HG03064 (cell line): ENCODE measurements around the gene PRR22.

Experiments used
- ATAC-seq: cut with Tn5 transposase; IDR thresholded peaks from one replicate; pipeline ENCODE4 v1.9.1; 2021; ENCODE audit warnings: low read depth; ENCODE audit not compliant: unreplicated experiment

PRR22 gene

DNA sequence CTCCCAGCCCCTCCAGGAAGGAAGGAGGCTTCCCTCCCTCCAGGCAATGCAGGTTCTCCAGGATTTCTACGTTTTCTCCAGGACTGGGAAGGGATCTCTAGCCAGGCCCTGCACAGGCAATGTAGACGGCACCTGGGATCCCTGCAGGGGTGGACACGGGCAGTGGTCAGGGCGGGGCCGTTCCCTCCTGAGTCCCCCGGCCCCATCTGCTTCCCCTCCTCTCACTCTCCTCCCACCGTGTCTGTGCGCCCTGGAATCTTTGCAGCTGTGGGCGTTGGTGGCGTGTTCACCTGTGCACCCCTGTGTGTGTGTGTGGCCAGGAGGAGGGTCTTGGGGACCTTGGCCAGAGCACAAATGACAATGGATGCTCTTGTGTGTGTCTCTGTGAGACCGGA, 30.3 kb upstream of the PRR22 start:
- ATAC-seq: no peak

DNA sequence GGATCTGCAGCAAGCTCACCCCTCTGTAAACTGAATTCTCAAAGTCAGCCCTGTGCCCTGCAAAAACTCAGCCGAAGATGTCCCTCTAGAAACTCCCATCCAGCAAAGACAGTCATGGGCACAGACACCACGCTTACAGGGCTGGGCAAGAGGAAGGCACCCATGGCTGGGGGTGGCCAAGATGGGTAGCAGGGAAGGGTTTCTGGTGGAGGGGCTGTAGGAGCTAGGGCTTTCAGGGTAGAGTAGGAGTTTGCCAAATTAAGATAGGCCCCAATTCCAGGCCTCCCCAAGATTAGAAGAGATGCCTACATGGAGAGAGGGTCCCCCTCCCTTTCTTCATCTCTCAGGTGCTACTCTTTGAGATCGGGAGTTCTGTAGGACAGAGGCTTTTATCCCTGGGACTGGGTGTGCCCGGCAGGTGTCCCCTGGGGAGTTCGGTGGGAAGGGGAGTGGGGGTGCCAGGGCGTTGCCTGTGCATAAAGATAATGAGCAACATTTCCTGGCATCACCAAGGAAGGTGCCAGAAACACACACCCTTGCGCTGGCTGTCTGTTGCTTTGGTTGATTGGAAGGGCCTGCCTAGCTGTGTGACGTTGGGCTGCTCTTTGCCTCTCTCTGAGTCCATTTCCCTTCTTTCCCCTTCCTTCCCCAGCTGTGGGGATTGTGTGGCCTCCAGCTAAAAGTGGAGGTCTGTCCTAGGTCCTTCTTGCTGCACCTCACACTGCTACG, 29.7 kb upstream of the PRR22 start:
- ATAC-seq: no peak

DNA sequence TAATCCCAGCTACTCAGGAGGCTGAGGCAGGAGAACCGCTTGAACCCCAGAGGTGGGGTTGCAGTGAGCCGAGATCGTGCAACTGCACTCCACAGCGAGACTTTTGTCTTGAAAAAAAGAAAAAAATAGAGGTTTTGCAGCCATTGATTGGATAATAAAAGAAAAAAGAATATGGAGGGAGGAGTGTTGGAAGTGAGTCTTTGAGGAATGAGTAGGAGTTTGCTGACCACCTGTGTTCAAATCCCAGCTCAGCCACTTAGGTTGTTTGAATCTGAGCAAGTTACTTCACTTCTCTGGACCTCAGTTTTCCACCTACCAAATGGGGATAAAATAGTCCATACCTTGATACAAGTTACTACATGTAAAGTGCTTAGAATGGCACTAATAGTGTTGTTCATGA, 26.6 kb upstream of the PRR22 start:
- ATAC-seq: no peak

DNA sequence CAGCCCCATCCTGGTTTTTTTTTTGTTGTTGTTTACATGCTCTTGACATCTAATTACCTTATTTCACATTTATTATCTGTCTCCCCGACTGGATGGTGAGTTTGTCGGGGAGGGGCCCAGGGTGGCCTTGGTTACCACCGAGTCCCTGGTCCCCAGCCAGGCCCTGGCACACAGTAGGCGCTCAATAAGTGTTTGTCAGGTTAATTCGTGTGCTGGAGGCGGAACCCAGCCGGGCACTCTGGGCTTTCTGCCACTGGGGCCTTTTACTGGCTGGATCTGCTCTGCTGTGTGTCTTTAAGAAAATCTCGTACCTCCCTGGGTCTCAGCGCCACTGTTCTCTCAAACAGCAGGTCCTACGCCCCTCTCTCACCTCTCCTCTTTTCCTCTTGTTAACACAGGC, 24.9 kb upstream of the PRR22 start:
- no peak for ATAC-seq

DNA sequence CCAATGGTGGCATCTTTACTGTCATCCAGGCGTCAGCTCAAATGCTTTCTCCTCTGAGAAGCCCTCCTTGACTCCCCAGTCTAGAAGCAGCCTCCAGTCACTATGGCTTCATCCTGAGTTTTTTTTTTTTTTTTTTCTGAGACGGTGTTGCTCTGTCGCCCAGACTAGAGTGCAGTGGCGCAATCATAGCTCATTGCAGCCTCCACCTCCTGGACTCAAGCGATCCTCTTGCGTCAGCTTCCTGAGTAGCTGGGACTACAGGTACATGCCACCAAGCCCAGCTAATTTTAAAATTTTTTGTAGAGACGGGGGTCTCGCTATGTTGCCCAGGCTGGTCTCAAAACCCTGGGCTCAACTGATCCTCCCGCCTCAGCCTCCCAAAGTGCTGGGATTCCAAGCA, 24.5 kb upstream of the PRR22 start:
- no peak for ATAC-seq

DNA sequence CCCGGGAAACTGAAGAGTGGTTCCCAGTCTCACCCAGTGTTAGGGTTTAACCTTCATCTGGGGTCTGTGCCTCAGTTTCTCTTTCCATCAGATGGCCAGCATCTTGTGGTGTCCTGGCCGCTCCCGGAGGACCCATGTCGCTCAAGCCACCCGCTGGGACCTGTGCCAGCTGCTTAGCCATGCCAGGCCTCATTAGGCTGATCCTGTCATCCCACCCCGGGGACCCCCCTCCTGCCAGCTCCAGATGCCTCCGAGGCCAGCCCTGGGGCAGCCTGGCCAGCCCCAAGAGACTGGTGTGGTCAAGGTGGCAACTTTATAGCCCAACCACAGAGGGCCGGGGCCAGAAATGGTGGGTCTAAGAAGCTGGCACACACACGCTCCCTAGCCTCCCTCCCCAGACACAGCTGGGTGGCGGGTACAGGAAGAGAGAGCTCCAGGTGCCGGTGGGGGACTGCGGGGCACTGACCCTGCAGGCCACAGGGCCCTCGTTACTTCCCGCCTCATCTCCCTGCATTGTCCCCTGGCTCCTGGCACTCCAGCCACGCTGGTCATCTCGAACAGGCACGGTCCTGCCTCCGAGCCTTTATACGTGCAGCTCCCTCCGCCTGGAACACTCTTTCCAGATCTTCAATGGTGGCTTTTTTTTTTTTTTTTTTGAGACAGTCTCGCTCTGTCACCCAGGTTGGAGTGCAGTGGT, 23.7 kb upstream of the PRR22 start:
- no peak for ATAC-seq

DNA sequence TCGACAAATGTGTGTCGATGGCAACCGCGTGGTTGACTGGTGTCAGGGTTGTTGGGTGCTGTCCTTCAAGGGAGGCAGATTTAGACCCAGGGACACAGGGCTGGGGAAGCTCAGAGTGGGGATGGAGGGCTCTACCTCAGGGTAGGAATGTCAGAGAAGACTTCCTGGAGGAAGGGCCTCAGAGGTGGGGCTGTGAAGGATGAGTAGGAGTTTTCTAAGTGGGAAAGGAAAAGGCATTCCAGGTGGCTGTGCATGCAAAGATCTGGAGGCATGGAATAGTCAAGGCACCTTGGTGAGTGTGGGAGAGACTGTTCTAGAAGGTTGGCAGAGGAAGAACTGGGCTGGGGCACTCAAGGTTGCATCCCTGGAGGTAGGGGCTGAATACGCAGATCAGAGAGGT, 22.4 kb upstream of the PRR22 start:
- no peak for ATAC-seq

DNA sequence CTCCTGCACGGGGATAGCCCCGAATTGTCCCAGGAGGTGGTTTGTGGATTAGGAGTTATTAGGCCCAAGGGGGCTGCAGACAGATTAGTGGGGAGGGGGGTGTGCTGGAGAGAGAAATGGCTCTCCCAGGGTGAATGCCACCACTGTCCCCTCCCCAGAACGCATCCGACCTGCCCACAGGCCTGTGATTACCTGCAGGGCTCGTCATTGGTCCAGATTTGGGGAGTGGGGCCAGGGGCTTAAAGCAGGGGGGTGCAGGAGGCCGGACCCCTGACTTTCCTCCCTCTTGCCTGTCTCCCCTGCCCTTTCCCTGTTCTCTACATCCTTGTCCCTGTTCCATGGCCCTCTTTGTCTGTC, 21.6 kb upstream of the PRR22 start:
- ATAC-seq: no peak

DNA sequence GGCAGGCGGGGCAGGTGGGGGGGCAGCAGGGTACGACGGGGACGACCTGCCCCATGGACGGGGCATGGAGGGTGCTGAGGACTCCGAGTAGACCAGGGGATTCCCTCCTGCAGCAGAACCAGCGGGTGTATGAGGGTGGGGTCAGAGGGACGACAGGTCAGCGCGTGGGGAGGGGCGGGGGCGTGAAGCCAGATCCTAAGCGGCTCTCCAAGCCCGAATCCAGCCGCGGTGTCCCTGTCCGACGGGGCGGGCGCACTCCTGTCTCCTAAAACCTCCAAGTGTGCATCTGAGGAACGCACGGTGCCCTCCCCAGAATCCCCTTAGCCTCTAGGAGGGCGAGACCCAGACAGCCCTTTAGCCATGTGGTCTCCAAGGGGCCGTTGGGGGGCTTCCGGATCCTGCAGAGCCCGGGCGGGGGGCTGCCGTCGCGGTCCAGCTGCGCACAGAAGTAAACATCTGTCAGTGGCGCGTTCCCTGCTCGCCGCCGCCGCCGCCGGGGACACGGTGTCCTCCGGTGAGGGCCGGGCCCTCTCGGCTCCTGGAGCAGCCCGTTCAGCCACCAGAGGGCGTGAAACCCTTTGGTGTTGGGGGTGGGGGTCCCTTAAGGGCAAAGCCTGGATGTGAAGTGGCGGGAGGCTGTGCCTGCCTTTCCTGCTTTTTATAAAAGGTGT, 21.1 kb upstream of the PRR22 start:
- no peak for ATAC-seq

DNA sequence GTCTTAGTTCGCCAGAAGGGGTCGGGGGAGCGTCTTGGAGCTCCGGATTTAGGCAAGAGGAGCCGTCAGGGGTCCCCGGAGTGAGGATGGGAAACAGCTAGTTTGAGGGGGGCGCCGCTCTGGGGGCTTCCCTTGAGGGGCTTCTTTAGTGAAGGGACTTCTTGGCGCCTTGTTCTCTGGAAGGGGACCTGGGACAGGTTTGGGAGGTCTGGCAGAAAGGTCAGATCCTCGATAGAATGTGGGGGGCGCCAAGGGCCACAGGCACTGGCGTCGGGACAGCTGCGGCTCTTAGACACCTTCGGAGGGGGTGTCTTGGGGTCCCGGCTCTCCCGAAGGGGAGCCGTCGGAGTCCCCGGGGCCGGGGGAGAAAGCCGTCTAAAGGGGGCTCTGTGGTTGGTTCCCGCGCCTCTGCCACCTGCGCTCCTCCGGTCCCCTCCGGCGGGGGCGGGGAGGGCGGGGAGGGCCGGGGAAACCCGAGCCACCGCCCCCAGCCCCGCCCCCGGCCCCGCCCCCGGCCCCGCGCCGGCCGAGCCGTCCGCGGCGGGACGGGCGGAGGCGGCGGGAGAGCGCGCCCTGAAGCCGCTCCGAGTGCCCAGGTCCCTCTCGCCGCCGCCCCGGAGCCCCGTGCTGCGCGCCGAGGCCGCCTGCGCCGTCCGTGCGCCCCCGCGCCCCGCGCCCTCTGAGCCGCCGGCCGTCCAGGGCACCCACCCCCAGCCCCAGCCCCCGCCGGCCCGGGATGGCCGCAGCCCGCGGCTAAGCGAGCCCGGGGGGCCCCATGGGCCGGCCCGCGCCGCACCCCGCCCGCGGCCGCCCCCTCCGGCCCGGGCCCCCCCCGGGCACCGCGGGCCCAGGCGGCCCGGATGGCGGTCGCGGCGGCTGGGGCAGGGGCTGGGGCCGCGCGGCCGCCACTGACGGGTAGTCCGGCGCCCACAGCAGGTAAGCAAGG, 20.2 kb upstream of the PRR22 start, which contains the start of gene NRTN:
TSS of gene NRTN (plus strand) at position 552 of the 946 bp plus-strand sequence. CDS start 19,099 bp downstream, outside the sequence.
- no peak for ATAC-seq

DNA sequence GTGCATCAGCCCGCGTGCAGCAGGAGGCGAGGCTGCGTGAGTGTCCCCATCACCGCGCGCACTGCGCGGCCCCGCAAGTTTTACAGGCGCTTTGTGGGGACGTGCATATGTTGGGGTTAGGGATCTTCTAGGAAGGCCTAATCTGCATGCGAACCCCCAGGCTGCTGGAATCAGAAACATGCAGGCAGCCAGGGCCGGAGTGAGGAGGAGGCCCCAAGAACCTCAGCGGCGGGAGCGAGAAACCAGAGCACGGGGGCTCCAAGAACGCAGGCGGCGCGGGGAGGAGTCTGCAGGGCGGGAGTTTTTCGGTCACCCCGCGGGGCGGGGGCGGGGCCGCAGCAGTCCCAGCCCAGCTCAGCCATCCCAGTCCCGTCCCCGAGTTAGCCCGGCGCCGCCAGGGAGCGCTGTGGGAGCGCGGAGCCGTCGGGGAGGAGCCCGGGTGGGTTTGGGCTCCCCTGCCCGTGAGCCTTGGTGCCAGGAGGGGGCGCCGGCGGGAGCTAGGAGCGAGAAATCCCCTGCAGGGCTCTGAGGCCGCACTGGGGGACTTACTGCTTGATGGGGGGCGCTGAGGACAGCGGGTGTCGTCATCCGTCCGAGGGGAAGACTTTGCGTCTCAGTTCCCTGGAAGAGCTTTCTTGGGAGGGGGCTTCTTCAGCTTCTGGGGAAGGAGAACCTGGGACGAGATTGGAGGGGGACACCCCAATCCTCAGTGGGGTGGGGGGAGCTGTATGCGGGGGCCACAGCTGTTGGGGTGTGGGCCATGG, 19.4 kb upstream of the PRR22 start:
- peak; percentile 65 for ATAC-seq

DNA sequence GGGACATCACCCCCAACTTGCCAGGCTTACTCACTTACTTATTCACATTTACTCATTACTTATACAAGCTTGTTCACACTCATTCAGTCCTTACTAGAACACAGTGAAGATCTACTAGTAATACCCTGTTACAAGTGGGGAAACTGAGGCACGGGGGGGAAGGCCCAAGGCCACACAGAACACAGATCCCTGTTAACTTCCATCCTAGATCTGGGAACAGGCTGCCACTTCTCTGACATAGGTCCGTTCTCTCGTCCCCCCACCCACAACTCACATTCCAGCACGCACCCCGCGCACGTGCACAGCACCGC, 18.9 kb upstream of the PRR22 start:
- ATAC-seq: no peak

DNA sequence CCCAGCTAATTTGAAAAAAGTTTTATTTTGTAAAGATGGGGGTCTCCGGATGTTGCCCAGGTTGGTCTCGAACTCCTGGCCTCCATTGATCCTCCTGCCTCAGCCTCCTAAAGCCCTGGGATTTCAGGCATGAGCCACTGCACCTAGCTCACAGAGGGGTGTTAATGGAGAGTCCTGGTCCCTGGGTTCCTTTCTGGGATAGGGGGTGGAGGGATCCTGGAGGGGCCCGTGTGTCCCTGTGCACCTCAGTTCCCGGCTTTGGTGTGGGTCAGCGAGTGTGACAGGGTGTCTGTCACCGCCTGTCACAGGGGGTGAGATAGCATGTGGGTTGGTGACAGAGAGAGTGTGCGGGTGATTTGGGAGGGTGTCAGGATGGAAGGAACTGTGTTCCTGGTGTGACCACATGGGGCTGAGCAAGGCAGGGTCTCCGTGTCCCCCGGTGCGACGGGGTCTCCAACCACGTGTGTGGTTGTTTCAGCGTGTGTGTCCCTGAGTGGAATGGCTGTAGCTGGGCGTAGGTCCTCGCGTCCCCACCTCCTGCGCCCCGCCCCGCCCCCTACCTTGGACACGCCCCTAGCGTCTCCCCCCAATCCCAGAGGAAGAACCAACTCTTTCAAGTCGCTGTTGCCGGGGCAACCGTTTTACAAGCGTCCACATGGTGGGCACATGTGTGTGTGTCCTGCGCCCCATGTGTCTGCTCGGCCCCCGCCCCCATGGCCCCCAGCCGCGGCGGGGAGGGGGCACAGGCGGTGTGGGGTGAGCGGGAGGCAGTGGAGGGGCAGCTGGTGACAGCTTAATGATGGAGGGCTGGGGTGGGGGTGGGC, 17.5 kb upstream of the PRR22 start:
- ATAC-seq: no peak

DNA sequence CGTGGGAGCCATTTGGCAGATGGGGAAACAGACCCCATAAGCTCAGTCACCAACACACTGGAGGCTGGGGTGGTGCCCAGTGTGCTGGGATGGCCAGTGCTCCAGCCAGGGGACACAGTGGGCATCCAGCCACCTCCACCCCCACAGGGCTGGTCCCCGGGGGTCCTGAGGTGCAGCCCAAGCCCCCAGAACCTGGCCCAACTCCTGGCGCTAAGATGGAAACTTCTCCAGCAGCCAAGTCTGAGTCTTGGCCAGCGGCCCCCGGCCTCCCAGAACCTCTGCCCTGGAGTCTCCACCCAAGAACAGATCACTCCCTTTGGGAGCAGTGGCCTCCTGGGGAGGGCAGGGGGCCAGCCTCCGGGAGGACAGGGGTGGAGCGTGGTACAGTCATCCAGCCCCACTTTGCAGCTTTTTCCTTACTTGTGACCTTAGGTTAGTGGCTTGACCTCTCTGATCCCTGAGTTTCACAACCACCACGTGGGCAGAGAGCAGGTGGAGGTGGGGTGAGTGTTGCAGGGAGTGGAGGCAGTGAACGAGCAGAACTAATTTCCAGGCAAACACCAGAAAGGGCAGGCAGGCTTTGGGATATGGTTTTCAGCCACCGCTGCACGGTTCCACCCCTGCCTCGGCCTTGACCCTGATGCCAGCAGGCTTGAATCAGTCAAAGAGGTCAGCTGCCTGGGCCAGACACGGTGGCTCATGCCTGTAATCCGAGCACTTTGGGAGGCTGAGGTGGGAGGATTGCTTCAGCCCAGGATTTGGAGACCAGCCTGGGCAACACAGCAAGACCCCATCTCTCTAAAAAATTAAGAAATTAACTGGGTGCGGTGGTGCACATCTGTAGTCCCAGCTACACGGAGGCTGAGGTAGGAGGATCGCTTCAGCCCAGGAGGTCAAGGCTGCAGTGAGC, 16.1 kb upstream of the PRR22 start:
- no peak for ATAC-seq

DNA sequence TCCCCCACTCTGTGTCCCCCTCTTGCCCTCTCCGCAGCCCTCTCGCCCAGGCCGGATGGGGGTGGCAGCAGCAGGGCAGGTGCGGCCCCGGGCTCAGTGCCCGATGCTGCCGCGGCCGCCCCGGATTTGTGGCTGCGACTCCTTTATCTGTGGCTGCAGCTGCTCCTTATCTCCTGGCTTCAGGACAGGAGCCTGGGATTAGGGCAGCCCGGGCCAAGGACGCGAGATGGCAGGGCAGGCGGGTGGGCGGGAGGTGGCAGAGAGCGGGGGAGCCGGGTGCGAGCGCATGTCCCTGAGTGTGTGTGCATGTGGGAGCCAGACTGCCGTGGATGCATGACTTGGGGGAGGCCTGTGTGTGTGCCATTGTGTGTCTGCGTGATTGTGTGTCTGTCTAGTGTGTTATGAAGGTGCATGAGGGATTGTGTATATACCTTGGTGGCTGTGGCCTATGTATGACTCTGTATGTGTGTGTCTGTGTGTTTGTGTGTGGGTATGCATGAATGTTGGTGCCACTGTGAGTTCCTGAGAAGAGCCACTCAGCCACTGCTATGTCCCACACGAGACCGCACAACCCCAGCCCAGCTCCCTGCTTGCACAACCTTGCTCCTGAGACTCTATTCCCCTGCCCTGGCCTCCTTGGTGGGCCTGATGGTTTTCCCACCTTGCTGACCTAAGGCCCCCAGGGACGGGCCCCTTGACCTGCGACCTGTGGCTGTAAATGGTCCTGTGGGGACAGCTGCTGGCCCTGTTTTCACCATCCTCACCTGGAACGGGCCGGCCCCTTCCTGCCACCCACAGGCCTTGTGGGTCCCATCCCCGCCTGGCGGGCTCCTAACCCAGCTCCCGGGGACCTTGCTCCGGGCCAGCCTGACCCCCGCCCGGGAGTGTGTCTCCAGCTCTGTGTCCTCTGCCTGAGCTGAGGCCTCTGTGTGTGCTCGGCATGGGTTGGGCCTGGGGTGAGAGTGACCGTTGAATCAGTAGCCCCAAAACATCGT, 15.0 kb upstream of the PRR22 start:
- ATAC-seq: no peak

DNA sequence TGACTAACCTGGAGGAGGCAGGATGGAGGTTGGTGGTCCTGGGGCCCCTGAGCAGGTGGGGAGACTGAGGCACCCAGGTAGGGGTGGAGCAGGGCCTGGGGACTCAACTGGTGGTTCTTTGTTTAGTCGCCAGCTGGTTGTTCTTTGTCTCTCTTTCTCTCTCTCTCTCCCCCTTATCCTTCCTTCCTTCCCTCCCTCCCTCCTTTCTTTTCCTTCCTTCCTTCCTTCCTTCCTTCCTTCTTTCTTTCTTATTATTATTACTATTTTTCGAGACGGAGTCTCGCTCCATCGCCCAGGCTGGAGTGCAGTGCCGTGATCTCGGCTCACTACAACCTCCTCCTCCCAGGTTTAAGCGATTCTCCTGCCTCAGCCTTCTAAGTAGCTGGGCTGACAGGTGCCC, 13.7 kb upstream of the PRR22 start:
- no peak for ATAC-seq

DNA sequence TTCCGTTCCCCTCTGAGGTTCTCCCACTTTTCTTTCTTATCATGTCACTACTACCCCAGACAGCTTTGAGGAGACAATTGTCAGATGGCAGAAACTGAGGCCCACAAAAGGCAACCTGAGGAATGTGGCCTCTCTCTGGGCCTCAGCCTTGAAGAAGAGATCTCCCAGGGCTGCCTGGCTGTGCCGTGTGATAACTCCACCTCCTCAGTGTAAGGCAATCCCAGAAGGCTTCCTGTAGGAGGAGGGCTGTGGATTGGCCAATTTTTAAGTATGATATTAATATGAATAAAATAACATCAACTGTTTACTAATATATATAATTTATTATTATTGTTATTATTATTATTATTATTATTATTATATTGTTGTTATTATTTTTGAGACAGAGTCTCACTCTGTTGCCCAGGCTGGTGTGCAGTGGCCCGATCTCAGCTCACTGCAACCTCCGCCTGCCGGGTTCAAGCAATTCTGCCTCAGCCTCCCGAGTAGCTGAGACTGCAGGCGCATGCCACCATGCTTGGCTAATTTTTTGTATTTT, 10.9 kb upstream of the PRR22 start:
- no peak for ATAC-seq
